Measurements from ENCODE around the gene PDCD10.

The PDCD10 gene

DNA sequence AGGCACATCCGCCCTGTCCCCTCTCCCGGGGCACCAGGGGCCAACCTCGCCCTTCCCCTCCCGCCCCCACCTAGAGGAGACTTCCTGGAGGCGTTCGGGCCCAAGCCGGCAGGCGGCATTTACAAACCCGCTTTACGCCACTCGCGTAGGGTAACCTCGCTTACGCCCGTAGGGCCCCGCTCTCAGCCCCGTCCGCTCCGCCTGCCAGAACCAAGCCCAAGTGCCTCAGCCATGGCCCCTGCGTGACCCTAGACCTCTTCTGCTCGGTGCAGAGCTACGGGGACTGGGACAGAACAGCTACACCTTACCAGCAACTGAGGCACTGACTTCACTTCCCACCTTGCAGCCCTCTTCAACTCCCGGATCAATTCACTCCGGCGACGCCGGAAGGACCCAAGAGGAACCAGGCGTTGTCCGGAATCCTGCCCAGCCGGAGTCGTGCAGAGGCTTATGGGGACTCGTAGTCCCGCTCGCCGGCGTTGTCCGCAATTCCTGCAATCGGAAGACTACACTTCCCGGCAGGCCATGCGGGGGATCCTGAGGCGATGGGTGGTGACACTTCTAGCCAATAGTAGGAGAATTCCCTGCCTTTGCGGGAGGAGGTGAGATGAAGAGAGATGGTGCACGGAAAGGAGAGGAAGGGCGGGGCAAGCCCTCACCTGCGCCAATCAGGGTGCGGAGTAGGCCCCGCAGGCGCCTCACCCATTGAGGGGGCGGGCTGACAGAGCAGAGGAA, at the start of gene PDCD10:
PDCD10 (minus strand) TSS at position 395 of the 735 bp plus-strand sequence. CDS start 14,735 bp downstream, outside the sequence.
- peak; percentile 49 to 100 (median 95) for DNase-seq

DNA sequence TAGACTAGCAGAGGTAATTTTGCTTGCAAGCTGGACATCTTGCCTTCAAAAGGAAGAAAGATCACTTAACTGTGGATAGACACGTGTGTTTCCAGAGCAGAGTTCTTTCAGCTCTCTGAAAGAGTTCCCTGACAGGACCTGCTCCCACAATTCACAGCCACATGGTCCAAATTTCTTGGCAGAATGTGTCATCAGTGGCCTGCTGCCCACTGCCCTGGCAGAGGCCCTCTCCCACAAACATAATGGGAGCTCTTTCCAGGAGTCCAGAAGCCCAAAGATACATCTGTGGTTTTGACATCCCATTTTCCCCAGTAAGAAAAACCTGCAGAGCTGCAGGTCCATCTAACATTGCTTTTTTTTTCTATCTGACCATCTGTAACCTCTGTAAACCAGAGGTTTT, 49.1 kb upstream of the PDCD10 start:
- DNase-seq: peak in 10 of 14 donors; percentile 16 to 75 (median 30)

DNA sequence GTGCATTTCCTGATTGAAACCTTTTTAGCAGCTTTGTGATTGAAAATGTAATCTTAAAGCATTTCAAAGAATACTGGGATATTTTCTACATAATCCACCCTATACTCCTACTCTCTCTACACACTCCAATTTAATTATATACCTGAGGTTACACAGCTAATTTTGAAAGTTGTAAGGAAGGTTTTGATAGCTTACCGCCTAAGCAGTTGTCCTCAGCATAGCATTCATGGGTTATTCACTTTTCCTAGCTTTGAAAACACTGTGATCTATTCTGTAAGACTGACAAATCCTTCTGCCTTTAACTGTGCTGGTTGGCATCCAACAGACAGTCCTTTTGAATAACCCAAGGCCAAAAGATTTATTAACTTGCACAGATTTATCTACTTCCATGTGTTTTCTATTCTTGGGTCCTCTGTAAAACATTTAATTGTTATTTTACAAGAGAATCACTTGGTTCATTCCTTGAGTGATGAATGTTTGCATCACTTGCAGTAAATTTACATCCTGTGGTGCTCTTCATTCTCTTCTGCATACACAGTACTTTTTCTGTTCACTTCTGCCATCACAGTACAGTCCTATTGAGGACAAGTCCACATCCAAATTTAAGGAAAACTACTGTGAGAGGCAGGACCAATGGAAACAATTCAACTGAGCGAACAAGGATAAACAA, 45.7 kb upstream of the PDCD10 start:
- DNase-seq: no peak

DNA sequence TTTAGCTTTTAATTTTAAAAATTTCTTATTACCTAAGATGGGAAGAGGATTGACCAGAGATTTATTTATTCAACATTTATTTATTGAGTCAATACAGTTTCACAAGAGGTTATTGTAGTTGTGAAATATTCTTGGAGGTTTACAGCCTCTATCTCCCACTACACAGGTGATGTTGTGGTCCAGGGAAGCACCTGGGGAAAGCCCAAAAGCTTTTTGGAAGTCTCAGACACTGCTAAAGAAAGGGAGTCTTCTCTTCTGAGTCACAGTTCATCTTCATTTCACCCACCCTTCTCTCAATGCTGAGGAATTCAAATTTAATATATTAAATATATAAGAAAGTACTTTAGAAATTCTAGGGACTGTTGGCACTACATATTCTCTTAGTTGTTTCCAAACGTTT, 42.7 kb upstream of the PDCD10 start:
- no peak for DNase-seq

DNA sequence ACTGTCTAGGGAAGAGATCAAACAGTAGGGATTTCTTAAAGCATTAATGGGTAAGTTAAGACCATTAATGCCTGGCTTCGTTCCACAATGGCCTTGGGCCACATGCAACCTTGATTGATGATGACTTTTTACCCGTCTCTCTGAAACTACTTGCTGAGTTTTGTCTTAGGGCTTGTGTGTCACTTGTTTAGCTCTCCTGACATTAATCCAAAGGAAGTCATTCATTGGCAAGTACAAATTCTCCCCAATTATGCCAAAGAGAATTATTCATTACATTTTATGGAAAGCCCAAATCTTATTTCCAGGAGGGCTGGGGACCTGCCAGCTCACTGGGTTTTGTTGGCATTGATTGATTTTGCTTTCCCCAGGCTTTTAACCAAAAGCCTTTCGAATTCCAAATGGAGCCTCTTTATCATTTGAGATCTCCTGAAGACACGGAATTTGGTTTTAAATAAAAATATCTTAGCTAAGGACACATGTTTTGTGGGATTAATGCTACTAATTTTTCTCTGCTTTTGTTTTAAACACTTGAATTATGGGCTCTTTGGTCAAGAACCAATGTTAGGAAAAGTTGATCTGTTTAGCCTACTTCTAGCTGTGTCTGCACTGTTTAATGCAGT, 41.5 kb upstream of the PDCD10 start:
- peak in 1 of 14 donors; percentile 7 for DNase-seq

DNA sequence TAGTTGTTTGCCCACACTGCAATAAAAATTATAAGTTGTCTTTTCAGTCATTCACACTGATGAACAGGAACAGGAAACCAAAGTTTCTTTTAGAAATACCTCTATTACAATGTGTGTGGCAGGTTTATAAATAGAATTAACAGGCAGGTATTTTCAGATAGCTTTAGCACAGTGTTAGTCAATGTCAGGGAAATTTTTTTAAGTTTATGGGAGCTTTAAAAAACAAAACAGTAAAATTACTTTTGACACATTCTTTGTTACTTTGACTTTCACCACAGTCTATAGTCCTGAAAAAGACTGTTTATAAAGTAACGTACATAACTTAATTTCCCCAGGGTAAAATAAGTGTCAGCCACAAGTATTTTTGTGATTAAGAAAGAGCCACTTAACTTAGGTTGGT, 38.9 kb upstream of the PDCD10 start:
- DNase-seq: no peak

DNA sequence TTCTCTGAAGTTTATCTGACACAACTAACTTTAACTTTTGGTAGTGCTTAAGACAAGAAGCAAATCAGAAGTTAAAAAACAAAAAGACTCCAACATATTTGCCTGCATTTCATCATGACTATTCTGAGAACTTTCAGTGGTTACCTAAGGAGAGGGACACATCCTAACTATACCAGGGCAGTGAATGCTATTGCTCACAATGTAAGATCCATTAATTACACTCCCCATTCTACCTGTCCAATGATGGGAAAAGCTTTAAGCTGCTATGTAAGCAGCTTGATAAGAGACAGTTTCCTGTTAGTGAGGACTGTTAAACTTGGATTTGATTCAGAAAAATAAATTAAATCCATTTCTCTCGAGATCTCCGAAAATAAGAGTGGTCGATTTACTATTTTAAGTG, 38.3 kb upstream of the PDCD10 start:
- no peak for DNase-seq

DNA sequence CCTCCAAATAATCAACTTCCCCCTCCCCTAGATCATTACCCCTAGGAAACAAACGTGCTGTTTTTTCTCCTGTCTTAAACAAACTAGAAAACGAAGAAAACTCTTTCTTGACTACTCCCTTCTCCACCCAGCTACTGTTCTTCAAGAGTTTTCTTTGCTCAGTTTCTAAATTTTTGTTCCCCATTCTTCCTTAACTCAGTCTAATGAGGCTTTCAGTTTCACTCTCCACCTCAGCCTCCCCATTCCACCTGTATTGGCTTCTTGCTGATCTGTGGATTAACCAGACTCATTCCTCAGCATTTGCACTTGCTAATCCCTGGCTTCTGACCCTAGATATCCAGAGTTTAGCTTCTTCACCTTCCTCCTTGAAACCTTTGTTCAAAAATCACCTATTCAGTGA, 27.6 kb upstream of the PDCD10 start:
- DNase-seq: no peak

DNA sequence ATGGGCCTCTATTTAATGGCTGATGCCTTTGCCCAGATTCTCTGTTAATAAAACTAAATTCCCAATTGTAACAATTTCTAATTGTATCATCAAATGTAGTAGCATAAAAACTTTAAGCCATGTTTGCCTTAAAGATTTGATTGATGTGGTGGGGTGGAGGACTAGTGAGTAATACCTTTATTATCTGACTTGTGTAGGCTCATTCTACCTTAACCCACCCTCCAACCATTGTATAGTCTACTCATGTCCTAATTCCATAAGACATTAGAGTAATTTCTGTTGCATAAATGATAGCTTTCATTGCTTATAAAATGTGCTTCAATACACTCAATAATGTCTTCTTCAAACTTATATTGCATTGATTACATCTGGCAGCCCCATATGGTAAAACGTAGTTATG, 26.6 kb upstream of the PDCD10 start:
- DNase-seq: no peak

DNA sequence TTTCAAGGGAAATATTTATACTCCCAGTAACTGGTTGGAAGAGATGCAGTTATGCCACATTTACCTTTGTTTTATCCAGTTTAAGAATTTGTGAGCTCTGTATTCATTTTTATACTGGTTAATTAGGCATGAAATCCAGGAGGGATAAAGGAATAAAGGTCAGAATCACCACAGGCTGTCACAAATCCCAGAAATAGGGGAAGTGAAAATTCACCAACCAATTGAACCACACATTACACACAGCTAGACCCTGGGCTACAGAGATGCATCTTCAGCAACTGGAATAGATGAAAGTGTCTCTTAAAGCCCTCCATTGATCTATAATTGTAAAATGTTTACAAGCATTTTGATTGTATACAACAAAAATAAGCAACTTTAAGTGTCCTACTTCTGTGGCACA, 19.4 kb upstream of the PDCD10 start:
- DNase-seq: no peak

DNA sequence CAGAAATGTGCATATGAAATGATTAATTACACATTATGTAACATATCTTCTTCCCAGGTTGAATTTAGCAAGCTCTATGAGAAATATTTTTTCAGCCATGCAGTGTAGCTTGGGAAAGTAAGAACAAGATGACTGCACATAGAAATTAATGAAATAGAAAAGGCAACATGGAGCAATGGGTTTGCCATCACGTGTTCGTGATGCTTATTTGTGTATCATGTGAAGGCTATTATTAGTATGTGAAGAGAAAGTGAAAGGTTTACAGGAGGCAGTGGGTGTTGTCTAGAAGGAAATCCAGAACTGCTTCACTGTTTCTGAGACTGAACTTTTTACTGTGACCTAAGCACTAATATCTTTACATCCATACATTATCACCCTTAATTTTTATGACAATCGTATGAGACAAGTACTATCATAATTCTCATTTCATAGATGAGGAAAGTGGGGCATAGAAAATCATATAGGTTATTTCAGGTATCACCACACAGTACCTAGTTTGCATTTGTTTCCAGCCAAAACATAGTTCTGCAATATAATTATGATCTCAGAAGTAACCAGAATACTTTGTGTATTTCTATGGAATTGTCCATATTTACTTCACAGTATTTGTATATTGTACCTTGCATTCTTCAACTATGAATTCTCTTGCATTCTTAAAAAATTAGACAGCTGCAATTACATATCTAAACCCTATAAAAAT, 15.7 kb upstream of the PDCD10 start:
- no peak for DNase-seq

DNA sequence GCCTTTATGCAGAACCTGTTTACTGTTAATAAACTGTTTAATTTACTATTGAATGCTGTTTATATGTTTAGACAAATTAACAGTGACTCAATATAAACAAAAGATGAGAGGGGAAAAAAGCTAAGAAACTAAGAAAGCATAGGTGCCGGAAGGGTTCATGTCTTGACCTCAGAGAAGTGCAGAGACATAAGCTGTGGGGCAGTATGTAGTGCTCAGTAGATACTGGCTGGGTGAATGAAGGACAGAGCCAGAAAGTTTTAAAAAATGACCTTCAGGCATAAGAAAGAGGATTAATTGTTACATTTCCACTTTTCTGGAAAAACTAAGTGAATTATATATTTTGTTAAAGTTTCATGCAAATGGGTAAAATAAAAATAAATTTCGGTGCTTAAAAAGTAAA, 15.0 kb upstream of the PDCD10 start:
- DNase-seq: no peak

DNA sequence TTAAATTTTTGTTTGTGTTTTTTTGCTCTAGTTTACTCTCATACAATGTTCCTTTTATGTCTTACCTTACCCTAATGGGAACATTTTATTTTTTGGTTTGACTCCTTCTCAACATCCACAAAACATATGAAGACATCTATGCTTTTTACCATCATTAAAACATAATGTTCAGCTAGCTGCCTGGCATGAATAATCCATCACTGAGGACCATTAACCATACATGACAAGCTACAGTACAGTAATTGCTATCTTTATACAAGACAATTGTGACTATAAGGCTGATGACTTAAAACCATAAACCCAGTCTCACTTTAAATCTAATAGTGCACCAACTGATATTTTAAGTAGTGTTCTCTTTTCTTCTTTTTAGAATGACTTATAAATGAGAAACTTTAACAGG, 14.5 kb upstream of the PDCD10 start:
- DNase-seq: no peak

DNA sequence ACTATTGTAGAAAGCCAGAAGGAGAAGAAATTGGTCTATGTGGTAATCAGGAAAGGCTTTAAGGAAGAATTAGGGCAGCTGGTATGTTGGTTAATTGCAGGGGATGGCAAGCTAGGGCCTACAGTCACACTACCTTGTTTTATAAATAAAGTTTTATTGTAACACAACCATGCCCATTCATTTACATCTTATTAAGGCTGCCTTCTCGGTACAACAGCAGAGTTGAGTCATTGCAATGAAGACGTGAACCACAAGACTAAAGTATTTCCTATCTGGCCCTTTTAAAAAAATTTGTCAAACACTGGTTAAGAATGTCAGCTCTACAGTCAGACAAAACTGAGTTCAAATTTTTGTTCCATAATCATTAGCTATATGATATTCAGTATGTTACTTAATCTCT, 9.1 kb upstream of the PDCD10 start:
- no peak for DNase-seq

DNA sequence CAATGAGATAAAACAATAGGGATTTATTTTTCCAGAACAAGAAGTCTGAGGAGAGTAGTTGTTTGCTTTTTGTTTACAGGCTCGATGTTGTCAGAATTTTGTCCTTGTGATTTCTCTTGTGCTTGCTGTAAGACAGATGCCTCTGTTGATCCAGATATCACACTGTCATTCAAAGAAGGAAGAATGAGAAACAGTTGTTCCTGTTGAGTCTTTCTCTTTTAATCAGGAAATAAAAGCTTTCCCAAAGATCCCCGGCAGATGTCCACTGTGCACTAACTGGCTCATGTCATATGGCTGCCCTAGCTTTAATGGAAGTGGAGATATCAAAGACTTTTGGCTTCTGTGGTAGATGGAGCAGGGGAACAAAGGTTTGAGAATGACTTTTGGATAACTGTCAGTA, 7.6 kb upstream of the PDCD10 start:
- DNase-seq: peak in 1 of 14 donors; percentile 28

DNA sequence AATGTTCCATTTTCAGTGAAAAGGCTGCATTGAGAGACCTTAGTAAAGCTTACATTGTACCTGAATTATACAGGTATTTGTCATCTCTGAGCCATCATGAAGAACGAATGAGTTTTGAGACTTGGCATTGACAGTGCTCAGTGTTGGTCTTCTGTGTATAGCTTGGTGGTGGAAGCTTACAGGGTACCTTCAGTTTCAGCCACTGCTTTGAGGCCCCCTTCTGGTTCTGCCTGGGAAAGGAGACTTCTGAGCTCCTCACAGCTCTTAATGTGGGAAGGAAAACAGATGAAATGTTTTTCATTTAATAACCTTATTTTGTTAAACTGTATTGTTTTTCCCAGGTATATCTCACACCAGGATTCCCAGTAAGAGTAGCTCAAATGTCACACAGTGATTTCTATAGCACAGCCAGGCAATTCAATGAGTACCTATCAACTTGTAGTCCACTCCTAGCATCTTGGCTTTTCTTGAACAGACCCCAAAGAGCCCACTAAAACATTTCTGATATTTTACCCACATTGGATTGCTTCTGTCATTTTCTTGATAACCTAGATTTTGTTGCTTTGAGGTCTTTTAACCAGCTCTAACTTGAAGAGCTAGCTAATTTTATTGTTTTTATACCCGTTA, 6.4 kb upstream of the PDCD10 start:
- peak in 5 of 14 donors; percentile 1 to 26 (median 10) for DNase-seq

DNA sequence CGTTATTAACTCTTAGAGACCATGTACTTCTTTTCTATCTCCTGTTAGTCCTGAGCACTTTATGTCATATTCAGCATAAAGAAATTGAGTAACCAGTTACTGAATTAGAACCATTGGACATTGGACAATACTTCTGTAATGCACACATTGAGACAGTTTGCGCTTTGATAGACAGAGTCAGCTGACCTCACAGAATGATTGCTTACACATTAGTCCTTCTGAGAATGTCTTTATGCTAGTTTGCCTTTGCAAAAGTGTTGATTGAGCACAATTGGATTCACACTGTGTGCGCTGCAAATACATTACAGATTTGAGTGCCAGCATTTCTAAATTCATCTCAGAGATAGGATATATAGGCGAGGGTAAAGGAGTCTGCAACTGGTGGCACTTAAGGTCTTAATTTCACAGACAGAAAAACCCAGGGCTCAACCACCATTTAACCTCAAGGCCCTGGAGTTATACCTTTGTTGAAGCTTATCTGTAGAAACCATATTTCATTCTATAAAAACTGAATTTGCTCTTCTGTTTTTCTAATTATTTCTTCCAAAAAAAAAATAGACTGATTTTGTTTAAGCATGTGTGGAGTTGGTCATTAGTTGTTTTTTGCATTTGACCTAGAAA, 4.6 kb upstream of the PDCD10 start:
- peak in 4 of 14 donors; percentile 1 to 21 (median 8) for DNase-seq

DNA sequence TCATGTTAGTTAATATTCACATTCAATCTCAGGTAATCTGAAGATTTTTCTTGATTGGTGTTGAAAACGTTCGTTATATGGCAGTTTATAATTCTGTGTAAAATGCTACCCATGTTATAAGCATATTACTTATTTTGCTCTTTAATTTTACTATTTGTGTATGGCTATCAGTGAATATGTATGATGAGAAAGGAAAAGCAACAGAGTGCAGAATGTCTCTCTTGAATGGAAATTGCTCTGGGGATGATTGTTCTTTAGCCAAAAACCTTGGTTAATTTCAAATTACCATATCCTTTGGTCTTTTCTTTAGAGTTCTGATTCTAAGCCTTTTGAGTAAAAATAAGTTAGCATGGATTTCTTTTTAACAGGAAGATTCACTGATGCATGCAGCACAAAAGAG, 3.3 kb upstream of the PDCD10 start:
- no peak for DNase-seq

DNA sequence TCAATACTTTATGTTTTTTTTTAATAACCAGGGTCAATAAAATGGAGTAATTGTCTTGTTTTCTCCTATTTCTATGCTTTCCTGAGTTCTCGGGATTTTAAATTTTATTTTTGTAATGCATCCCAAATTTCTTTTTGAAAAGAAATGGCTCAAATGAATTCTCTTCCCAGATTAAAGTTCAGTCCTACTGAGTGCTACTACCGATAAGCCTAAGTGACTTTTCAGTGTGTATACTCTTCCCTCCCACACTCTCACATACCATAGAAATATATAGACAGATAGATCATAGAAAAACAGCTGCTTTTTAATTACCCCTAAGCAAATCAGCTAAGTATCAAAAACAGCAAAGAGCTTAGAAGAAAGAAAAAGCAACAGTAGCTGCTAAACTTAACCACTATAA, 2.3 kb upstream of the PDCD10 start:
- DNase-seq: no peak

DNA sequence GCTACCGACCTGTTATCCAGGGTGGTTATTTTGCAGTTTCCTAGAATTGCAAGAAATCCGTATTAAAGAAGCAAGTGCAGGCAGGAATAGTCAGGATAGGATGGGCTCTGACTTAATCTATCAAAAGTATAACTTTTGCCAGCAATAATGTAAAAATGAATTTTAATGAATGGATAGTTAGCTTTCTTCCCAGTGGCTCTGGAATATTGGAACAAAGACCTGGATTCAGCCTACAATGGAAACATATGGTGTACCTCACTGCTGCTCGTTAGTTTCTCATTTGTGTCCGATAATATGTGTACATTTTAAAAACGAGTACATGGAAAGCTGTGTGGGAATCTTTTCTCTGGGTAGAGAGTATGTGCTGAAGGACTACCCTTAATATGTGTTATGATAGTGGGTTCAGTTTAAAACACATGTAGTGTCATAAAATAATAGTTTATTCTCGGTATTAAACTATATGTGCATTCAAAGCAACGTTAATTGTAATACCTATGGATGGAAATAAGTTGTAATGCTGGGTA, 1.6 kb upstream of the PDCD10 start:
- DNase-seq: peak in 1 of 14 donors; percentile 21

DNA sequence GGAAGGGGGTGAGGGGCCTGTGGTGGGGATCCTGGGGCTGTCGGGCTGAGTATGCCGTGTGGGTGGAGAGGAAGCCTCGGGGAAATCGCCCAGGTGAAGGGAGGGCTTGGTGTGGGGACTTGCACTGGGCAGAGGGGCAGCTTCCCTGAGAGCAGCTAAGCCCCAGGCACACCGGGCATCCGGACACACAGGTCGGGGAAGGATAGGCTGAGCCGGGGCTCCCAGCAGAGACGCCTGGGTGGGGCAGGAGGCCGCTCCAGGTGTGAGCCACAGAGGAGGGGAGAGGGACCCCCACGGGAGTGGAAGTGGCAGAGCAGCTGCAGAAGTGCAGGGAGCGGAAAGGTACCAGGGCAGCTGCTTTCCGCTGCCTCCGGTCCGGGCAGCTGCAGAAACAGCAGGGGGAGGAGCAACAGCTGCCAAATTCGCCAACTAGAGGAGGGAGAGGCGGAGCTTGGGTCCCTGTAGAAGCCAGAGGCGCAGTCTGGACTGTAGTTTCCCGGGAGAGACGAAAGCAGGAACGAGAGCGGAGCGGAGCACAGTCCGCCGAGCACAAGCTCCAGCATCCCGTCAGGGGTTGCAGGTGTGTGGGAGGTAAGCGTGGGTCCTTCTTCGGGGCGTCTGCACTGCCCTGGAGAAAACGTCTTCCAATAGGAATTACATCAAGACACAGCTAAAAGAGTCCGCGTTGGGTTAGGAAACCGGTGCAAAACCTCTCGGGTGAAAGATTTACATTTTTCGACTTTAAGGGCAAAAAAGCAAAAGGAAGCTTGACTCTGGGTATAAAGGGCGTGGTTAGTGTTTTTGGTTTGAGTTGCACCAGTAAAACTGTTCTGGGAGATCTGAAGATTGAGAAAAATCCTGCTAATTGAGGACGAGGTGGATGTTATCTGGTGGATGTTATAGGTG, 794 bp upstream of the PDCD10 start, which contains the start of gene SERPINI1:
SERPINI1 (plus strand) TSS at position 489 of the 906 bp plus-strand sequence. CDS start 53,408 bp downstream, outside the sequence.
- DNase-seq: peak; percentile 43 to 91 (median 84)

Data from C1 segment of cervical spinal cord (tissue), 14 donors.